GM23338 (cell line): Measurements from ENCODE around the gene DMRTA2. TPM values are rescaled to one million over a fixed set of nuclear protein-coding genes. Genes with fewer than 3 reads are reported as not detected.

Source experiments
- ATAC-seq: fragments of 200-7000 bp; cut with Tn5 transposase; 3 replicates; pipeline ENCODE4 v1.9.1; 2020
- DNase-seq: peaks from one replicate; pipeline ENCODE4 v3.0.0-alpha.2; 2015; ENCODE audit warnings: low spot score
- H2AFZ ChIP-seq: fragments of 200-600 bp; sonication (generic); 2 replicates; pipeline ENCODE4 v1.8.0; 2016; ENCODE audit warnings: antibody characterized with exemption, mild to moderate bottlenecking, moderate library complexity
- H3F3A ChIP-seq: fragments of 200-600 bp; sonication (generic); replicated peaks from 2 replicates; pipeline ENCODE4 v1.8.0; 2017; ENCODE audit warnings: antibody characterized with exemption, mixed run types, low read depth
- H3K27ac ChIP-seq: fragments of 200-600 bp; sonication (generic); 2 replicates; pipeline ENCODE4 v1.6.1; 2016; ENCODE audit warnings: low read depth
- H3K27me3 ChIP-seq: fragments of 200-600 bp; sonication (generic); 2 replicates; pipeline ENCODE4 v1.8.0; 2016; ENCODE audit warnings: mild to moderate bottlenecking, mixed run types, moderate library complexity; ENCODE audit not compliant: insufficient read depth
- H3K36me3 ChIP-seq: fragments of 200-600 bp; sonication (generic); 2 replicates; pipeline ENCODE4 v1.8.0; 2016; ENCODE audit warnings: mild to moderate bottlenecking; ENCODE audit not compliant: insufficient read depth
- H3K4me1 ChIP-seq: fragments of 200-600 bp; sonication (generic); 2 replicates; pipeline ENCODE4 v1.8.0; 2016; ENCODE audit warnings: mild to moderate bottlenecking, moderate library complexity; ENCODE audit not compliant: insufficient read depth
- H3K4me2 ChIP-seq: fragments of 200-600 bp; sonication (generic); 2 replicates; pipeline ENCODE4 v1.7.1; 2017; ENCODE audit warnings: mixed run types
- H3K4me3 ChIP-seq: fragments of 200-600 bp; sonication (generic); 2 replicates; pipeline ENCODE4 v1.6.1; 2016; ENCODE audit warnings: mixed run types
- H3K79me2 ChIP-seq: fragments of 200-600 bp; sonication (generic); replicated peaks from 2 replicates; pipeline ENCODE4 v1.8.0; 2017; ENCODE audit warnings: mild to moderate bottlenecking; ENCODE audit not compliant: insufficient read depth
- H3K9me2 ChIP-seq: fragments of 200-600 bp; sonication (generic); 2 replicates; pipeline ENCODE4 v1.8.0; 2017; ENCODE audit not compliant: insufficient read depth
- H4K20me1 ChIP-seq: fragments of 200-600 bp; sonication (generic); replicated peaks from 2 replicates; pipeline ENCODE4 v1.8.0; 2017; ENCODE audit warnings: mild to moderate bottlenecking; ENCODE audit not compliant: insufficient read depth
- H3K27ac Mint-ChIP-seq: 2 replicates; pipeline ENCODE4 v1.8.0; 2020; ENCODE audit warnings: inconsistent platforms, mild to moderate bottlenecking, moderate library complexity, mixed read lengths
- H3K27me3 Mint-ChIP-seq: 3 replicates; pipeline ENCODE4 v1.8.0; 2022; ENCODE audit warnings: low read depth, mild to moderate bottlenecking, moderate library complexity, mixed read lengths, inconsistent platforms; ENCODE audit not compliant: insufficient read depth, poor library complexity
- H3K36me3 Mint-ChIP-seq: 3 replicates; pipeline ENCODE4 v1.8.0; 2021; ENCODE audit warnings: low read depth, mild to moderate bottlenecking, inconsistent platforms, moderate library complexity, mixed read lengths
- H3K4me1 Mint-ChIP-seq: 3 replicates; pipeline ENCODE4 v1.8.0; 2020; ENCODE audit warnings: mild to moderate bottlenecking, inconsistent platforms, mixed read lengths
- H3K4me3 Mint-ChIP-seq: 3 replicates; pipeline ENCODE4 v1.8.0; 2021; ENCODE audit warnings: moderate library complexity, mild to moderate bottlenecking, inconsistent platforms, mixed read lengths
- H3K9me3 Mint-ChIP-seq: 3 replicates; pipeline ENCODE4 v1.8.0; 2020; ENCODE audit warnings: moderate library complexity, mild to moderate bottlenecking, inconsistent platforms, mixed read lengths
- CREB1 ChIP-seq: fragments of 250-450 bp; sonication (Bioruptor Pico); IDR thresholded peaks from 2 replicates; pipeline ENCODE4 v1.5.0; 2020; ENCODE audit warnings: low read depth, mild to moderate bottlenecking, moderate library complexity
- EZH2 ChIP-seq: fragments of 200-600 bp; sonication (generic); IDR thresholded peaks from one replicate; pipeline ENCODE4 v1.8.0; 2017; ENCODE audit warnings: antibody characterized with exemption, mild to moderate bottlenecking, low read depth; ENCODE audit not compliant: unreplicated experiment
- EZH2phosphoT487 ChIP-seq: fragments of 200-600 bp; sonication (generic); IDR thresholded peaks from one replicate; pipeline ENCODE4 v1.8.1; 2018; ENCODE audit warnings: antibody characterized with exemption; ENCODE audit not compliant: unreplicated experiment
- JUNB ChIP-seq: IDR thresholded peaks from one replicate; pipeline ENCODE4 v1.6.1; 2016; ENCODE audit warnings: antibody characterized with exemption; ENCODE audit not compliant: unreplicated experiment
- NANOG ChIP-seq: IDR thresholded peaks from 2 replicates; pipeline ENCODE4 v1.6.1; 2016; ENCODE audit warnings: antibody characterized with exemption, borderline replicate concordance
- POLR2AphosphoS5 ChIP-seq: IDR thresholded peaks from 2 replicates; pipeline ENCODE4 v1.6.1; 2016; ENCODE audit warnings: antibody characterized with exemption, low read depth
- REST ChIP-seq: IDR thresholded peaks from one replicate; pipeline ENCODE4 v1.6.1; 2018; ENCODE audit warnings: antibody characterized with exemption; ENCODE audit not compliant: unreplicated experiment
- STAT1 ChIP-seq: IDR thresholded peaks from one replicate; pipeline ENCODE4 v1.6.1; 2016; ENCODE audit warnings: antibody characterized with exemption; ENCODE audit not compliant: unreplicated experiment
- ZNF114 ChIP-seq: fragments of 250-450 bp; sonication (Bioruptor Pico); IDR thresholded peaks from 2 replicates; pipeline ENCODE4 v1.5.0; 2020; ENCODE audit warnings: mild to moderate bottlenecking, moderate library complexity
- ZNF331 ChIP-seq: fragments of 250-450 bp; sonication (Bioruptor Pico); IDR thresholded peaks from 2 replicates; pipeline ENCODE4 v1.5.0; 2020; ENCODE audit warnings: low read depth, mild to moderate bottlenecking, moderate library complexity
- polyA plus RNA-seq: library from polyadenylated mRNA; unstranded; fragments of >200 nt; fragmentation: Nextera tagmentation; extraction: Ambion mirVana; gene quantifications from 2 replicates; pipeline ENCODE4 v1.2.1, GENCODE V29; 2016
- total RNA-seq: library from RNA; depleted of rRNA; stranded (reverse); fragments of >200 nt; shearing (Covaris generic); gene quantifications from 2 replicates; pipeline ENCODE4 v1.2.3, GENCODE V29; 2014
- TF ChIP-seq, protein P1 (sequence below), 2 experiments: fragments of 200-600 bp in 1 of 2; sonication (generic) in 1 of 2; conservative IDR thresholded peaks; 2 replicates each; pipeline versions ENCODE4 v1.5.1 to v1.6.1; 2016 to 2017; ENCODE audit warnings: antibody characterized with exemption in 2 of 2, low read depth in 2 of 2, mild to moderate bottlenecking in 2 of 2, moderate library complexity in 1 of 2
- TF ChIP-seq, protein P2 (sequence below): fragments of 250-450 bp; sonication (Bioruptor Pico); IDR thresholded peaks from 2 replicates; pipeline ENCODE4 v1.5.0; 2020; ENCODE audit warnings: mild to moderate bottlenecking, moderate library complexity
- TF ChIP-seq, protein P3 (sequence below): IDR thresholded peaks from 2 replicates; pipeline ENCODE4 v1.6.1; 2016; ENCODE audit warnings: antibody characterized with exemption

DMRTA2 gene
- total and polyA plus RNA-seq, 2 experiments from 2014 or later: 0.07 TPM; not detected in 1

- no peak for ATAC-seq
- no peaks in the 10 kb centered on the region; the same call in 2 of the 3 replicates for H3K4me1 Mint-ChIP-seq
- Histone ChIP-seq H3F3A (no peaks in the 10 kb centered on the region), H3K79me2 (no peaks in the 10 kb centered on the region), H3K27ac (no peak overlapping the region), H3K4me3 (no peak overlapping the region), H3K27me3 (no peaks in the 10 kb centered on the region), H3K36me3 (no peaks in the 10 kb centered on the region), H2AFZ (no peak overlapping the region), H3K9me2 (no peaks in the 10 kb centered on the region), H3K4me1 (no peaks in the 10 kb centered on the region), H4K20me1 (no peaks in the 10 kb centered on the region), H3K4me2 (no peak overlapping the region)
- TF ChIP-seq REST (no peak), ZNF331 (CRISPR knock-in tag) (no peak), STAT1 (no peak), EZH2 (no peak), EZH2phosphoT487 (no peak), NANOG (no peak), ZNF114 (CRISPR knock-in tag) (no peak), JUNB (no peak), CREB1 (CRISPR knock-in tag) (no peak), POLR2AphosphoS5 (no peak)
- TF ChIP-seq, protein P1, sequence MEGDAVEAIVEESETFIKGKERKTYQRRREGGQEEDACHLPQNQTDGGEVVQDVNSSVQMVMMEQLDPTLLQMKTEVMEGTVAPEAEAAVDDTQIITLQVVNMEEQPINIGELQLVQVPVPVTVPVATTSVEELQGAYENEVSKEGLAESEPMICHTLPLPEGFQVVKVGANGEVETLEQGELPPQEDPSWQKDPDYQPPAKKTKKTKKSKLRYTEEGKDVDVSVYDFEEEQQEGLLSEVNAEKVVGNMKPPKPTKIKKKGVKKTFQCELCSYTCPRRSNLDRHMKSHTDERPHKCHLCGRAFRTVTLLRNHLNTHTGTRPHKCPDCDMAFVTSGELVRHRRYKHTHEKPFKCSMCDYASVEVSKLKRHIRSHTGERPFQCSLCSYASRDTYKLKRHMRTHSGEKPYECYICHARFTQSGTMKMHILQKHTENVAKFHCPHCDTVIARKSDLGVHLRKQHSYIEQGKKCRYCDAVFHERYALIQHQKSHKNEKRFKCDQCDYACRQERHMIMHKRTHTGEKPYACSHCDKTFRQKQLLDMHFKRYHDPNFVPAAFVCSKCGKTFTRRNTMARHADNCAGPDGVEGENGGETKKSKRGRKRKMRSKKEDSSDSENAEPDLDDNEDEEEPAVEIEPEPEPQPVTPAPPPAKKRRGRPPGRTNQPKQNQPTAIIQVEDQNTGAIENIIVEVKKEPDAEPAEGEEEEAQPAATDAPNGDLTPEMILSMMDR (conservative IDR thresholded peaks at IDR 0.05; ENCODE audit: low read depth in 2 of 2): no peak
- TF ChIP-seq, protein P2, sequence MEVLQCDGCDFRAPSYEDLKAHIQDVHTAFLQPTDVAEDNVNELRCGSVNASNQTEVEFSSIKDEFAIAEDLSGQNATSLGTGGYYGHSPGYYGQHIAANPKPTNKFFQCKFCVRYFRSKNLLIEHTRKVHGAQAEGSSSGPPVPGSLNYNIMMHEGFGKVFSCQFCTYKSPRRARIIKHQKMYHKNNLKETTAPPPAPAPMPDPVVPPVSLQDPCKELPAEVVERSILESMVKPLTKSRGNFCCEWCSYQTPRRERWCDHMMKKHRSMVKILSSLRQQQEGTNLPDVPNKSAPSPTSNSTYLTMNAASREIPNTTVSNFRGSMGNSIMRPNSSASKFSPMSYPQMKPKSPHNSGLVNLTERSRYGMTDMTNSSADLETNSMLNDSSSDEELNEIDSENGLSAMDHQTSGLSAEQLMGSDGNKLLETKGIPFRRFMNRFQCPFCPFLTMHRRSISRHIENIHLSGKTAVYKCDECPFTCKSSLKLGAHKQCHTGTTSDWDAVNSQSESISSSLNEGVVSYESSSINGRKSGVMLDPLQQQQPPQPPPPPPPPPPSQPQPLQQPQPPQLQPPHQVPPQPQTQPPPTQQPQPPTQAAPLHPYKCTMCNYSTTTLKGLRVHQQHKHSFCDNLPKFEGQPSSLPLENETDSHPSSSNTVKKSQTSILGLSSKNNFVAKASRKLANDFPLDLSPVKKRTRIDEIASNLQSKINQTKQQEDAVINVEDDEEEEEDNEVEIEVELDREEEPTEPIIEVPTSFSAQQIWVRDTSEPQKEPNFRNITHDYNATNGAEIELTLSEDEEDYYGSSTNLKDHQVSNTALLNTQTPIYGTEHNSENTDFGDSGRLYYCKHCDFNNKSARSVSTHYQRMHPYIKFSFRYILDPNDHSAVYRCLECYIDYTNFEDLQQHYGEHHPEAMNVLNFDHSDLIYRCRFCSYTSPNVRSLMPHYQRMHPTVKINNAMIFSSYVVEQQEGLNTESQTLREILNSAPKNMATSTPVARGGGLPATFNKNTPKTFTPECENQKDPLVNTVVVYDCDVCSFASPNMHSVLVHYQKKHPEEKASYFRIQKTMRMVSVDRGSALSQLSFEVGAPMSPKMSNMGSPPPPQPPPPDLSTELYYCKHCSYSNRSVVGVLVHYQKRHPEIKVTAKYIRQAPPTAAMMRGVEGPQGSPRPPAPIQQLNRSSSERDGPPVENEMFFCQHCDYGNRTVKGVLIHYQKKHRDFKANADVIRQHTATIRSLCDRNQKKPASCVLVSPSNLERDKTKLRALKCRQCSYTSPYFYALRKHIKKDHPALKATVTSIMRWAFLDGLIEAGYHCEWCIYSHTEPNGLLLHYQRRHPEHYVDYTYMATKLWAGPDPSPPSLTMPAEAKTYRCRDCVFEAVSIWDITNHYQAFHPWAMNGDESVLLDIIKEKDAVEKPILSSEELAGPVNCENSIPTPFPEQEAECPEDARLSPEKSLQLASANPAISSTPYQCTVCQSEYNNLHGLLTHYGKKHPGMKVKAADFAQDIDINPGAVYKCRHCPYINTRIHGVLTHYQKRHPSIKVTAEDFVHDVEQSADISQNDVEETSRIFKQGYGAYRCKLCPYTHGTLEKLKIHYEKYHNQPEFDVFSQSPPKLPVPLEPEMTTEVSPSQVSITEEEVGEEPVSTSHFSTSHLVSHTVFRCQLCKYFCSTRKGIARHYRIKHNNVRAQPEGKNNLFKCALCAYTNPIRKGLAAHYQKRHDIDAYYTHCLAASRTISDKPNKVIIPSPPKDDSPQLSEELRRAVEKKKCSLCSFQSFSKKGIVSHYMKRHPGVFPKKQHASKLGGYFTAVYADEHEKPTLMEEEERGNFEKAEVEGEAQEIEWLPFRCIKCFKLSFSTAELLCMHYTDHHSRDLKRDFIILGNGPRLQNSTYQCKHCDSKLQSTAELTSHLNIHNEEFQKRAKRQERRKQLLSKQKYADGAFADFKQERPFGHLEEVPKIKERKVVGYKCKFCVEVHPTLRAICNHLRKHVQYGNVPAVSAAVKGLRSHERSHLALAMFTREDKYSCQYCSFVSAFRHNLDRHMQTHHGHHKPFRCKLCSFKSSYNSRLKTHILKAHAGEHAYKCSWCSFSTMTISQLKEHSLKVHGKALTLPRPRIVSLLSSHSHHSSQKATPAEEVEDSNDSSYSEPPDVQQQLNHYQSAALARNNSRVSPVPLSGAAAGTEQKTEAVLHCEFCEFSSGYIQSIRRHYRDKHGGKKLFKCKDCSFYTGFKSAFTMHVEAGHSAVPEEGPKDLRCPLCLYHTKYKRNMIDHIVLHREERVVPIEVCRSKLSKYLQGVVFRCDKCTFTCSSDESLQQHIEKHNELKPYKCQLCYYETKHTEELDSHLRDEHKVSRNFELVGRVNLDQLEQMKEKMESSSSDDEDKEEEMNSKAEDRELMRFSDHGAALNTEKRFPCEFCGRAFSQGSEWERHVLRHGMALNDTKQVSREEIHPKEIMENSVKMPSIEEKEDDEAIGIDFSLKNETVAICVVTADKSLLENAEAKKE (CRISPR knock-in tag): no peak
- TF ChIP-seq, protein P3, sequence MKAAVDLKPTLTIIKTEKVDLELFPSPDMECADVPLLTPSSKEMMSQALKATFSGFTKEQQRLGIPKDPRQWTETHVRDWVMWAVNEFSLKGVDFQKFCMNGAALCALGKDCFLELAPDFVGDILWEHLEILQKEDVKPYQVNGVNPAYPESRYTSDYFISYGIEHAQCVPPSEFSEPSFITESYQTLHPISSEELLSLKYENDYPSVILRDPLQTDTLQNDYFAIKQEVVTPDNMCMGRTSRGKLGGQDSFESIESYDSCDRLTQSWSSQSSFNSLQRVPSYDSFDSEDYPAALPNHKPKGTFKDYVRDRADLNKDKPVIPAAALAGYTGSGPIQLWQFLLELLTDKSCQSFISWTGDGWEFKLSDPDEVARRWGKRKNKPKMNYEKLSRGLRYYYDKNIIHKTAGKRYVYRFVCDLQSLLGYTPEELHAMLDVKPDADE: no peak
- H3K36me3 Mint-ChIP-seq: no peaks in the 10 kb centered on the region
- H3K9me3 Mint-ChIP-seq: no peaks in the 10 kb centered on the region
- no peak overlapping the region for H3K27ac Mint-ChIP-seq
- no peak for DNase-seq
- no peaks in the 10 kb centered on the region for H3K27me3 Mint-ChIP-seq
- no peak overlapping the region for H3K4me3 Mint-ChIP-seq
These were observed 35.3 kb upstream of the DMRTA2 start for GRCh38 chr1:50458507-50458906.
